CD14-positive monocyte (primary cell): ENCODE measurements around the gene NPEPPS. TPM values are rescaled to one million over a fixed set of nuclear protein-coding genes. Genes with fewer than 3 reads are reported as not detected.

Experiments used
- DNase-seq, 3 donors: peaks; one replicate each; pipeline ENCODE4 v3.0.0-alpha.2; 2011 to 2022
- H2AFZ ChIP-seq: 2 replicates; pipeline ENCODE4 v1.6.0; 2012; ENCODE audit warnings: mild to moderate bottlenecking, low read depth, low read length, inconsistent platforms; ENCODE audit not compliant: insufficient read depth, poor library complexity, severe bottlenecking
- H3K27ac ChIP-seq, 2 donors: 1 replicate in 1 of 2; 2 replicates in 1 of 2; pipeline ENCODE4 v1.5.1; 2012 to 2013; ENCODE audit warnings: low read length in 2 of 2, control low read depth in 1 of 2, inconsistent platforms in 1 of 2, low read depth in 1 of 2, mild to moderate bottlenecking in 1 of 2
- H3K27me3 ChIP-seq, 2 donors: one replicate each; pipeline versions ENCODE4 v1.6.0 to v1.6.1; 2011 to 2013; ENCODE audit warnings: low read length in 2 of 2; ENCODE audit not compliant: control insufficient read depth in 2 of 2, insufficient read depth in 2 of 2
- H3K36me3 ChIP-seq, 2 donors: replicated peaks in 1 of 2; 1 replicate in 1 of 2; 2 replicates in 1 of 2; pipeline versions ENCODE4 v1.5.1 to v1.6.1; 2012 to 2013; ENCODE audit warnings: low read length in 2 of 2, control low read depth in 1 of 2, inconsistent platforms in 1 of 2, mild to moderate bottlenecking in 1 of 2; ENCODE audit not compliant: insufficient read depth in 2 of 2, control insufficient read depth in 1 of 2
- H3K4me1 ChIP-seq, 2 donors: 1 replicate in 1 of 2; 2 replicates in 1 of 2; pipeline versions ENCODE4 v1.5.1 to v1.6.1; 2012 to 2013; ENCODE audit warnings: low read length in 2 of 2, control low read depth in 1 of 2, inconsistent platforms in 1 of 2, mild to moderate bottlenecking in 1 of 2, moderate library complexity in 1 of 2; ENCODE audit not compliant: insufficient read depth in 2 of 2, control insufficient read depth in 1 of 2
- H3K4me2 ChIP-seq: replicated peaks from 2 replicates; pipeline ENCODE3; 2012; ENCODE audit warnings: low read length, moderate library complexity, mild to moderate bottlenecking; ENCODE audit not compliant: poor library complexity, severe bottlenecking; ENCODE audit errors: extremely low read depth
- H3K4me3 ChIP-seq, 3 experiments: fragments of 200-600 bp in 1 of 3; sonication (generic) in 1 of 3; replicated peaks in 1 of 3; 1 replicate in 2 of 3; 2 replicates in 1 of 3; pipeline ENCODE4 v1.5.1; 2011 to 2013; ENCODE audit warnings: low read length in 3 of 3, mild to moderate bottlenecking in 3 of 3, control low read depth in 2 of 3, low read depth in 2 of 3, inconsistent platforms in 1 of 3, moderate library complexity in 1 of 3
- H3K79me2 ChIP-seq: 2 replicates; pipeline ENCODE4 v1.6.0; 2012; ENCODE audit warnings: mild to moderate bottlenecking, control low read depth, inconsistent platforms, low read length, moderate library complexity; ENCODE audit not compliant: insufficient read depth
- H3K9ac ChIP-seq: 2 replicates; pipeline ENCODE4 v1.6.0; 2017; ENCODE audit warnings: low read length, mild to moderate bottlenecking; ENCODE audit not compliant: insufficient read depth, poor library complexity, severe bottlenecking
- H3K9me3 ChIP-seq, 2 donors: replicated peaks in 1 of 2; 1 replicate in 1 of 2; 2 replicates in 1 of 2; pipeline versions ENCODE4 v1.5.1 to v1.6.1; 2012 to 2013; ENCODE audit warnings: low read length in 2 of 2, control low read depth in 1 of 2; ENCODE audit not compliant: control insufficient read depth in 1 of 2, insufficient read depth in 1 of 2
- H4K20me1 ChIP-seq: 2 replicates; pipeline ENCODE4 v1.6.0; 2012; ENCODE audit warnings: mild to moderate bottlenecking, low read length, control low read depth, moderate library complexity; ENCODE audit not compliant: insufficient read depth
- H3K27ac Mint-ChIP-seq, 7 donors: one replicate each; pipeline ENCODE4 v1.8.0; 2020; ENCODE audit warnings: mild to moderate bottlenecking in 7 of 7, mixed read lengths in 7 of 7, moderate library complexity in 6 of 7, inconsistent platforms in 2 of 7
- H3K27me3 Mint-ChIP-seq, 3 donors: one replicate each; pipeline ENCODE4 v1.8.0; 2021 to 2022; ENCODE audit warnings: low read depth in 3 of 3, mild to moderate bottlenecking in 3 of 3, mixed read lengths in 3 of 3, moderate library complexity in 3 of 3, inconsistent platforms in 1 of 3
- H3K36me3 Mint-ChIP-seq, 2 donors: one replicate each; pipeline ENCODE4 v1.8.0; 2020; ENCODE audit warnings: mixed read lengths in 2 of 2, inconsistent platforms in 1 of 2, mild to moderate bottlenecking in 1 of 2
- H3K4me1 Mint-ChIP-seq: one replicate; pipeline ENCODE4 v1.8.0; 2020; ENCODE audit warnings: mild to moderate bottlenecking, mixed read lengths
- H3K4me3 Mint-ChIP-seq, 2 donors: one replicate each; pipeline ENCODE4 v1.8.0; 2020; ENCODE audit warnings: mild to moderate bottlenecking in 2 of 2, mixed read lengths in 2 of 2, moderate library complexity in 1 of 2
- H3K9me3 Mint-ChIP-seq, 7 donors: one replicate each; pipeline ENCODE4 v1.8.0; 2020 to 2022; ENCODE audit warnings: mixed read lengths in 7 of 7, mild to moderate bottlenecking in 6 of 7, moderate library complexity in 6 of 7, inconsistent platforms in 2 of 7
- CTCF ChIP-seq: fragments of 200-600 bp; IDR thresholded peaks from one replicate; pipeline ENCODE4 v1.8.0; 2022; ENCODE audit warnings: antibody characterized with exemption, mild to moderate bottlenecking
- WGBS: methylation state at CpG from one replicate; pipeline ENCODE4 v1.1.5; 2013; ENCODE audit warnings: missing lambda C conversion rate; ENCODE audit not compliant: insufficient coverage; 5-methylcytosine and 5-hydroxymethylcytosine counted together
- intact Hi-C, 2 donors: fragments of 100-400 bp; cut with micrococcal nuclease; formaldehyde crosslinking; loops; one replicate each; pipeline versions ENCODE4 v1.15.0 to v1.15.1; 2023
- polyA plus RNA-seq, 3 donors: library from polyadenylated mRNA; depleted of rRNA in 1 of 3; unstranded in 2 of 3; stranded (reverse) in 1 of 3; fragments of 300-500 nt in 2 of 3; fragments of >200 nt in 1 of 3; fragmentation: Illumina TruSeq in 2 of 3; gene quantifications; 1 replicate in 2 of 3; 2 replicates in 1 of 3; pipeline ENCODE4 v1.2.3, GENCODE V29; 2012 to 2021

The NPEPPS gene
- polyA plus RNA-seq, 3 donors: 38.3 to 80.1 (median 53.1) TPM

DNA sequence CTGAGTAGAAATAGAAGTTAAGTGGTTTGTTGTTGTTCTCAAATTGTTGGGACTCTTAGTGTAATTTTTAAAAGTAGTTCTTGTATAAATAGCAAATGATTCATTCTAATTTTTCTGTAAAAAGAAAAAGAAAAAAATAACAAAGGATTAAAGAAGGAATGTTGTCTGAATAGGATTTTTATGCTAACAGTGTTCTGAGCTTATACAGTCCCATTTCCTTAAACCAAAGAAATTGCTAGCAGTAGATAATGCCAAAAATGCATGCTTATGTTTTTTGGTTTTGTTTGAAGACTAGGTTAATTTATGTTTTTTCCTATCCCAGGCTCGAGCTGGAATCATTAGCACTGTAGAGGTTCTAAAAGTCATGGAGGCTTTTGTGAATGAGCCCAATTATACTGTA is 74.1 kb downstream of the NPEPPS start:
- no peak for TF ChIP-seq CTCF
- peaks cover 75 to 96% of the 10 kb centered on the region in 2 donors for H3K36me3 ChIP-seq
- no peaks in the 10 kb centered on the region for H3K4me1 ChIP-seq
- no peak overlapping the region for H3K27ac Mint-ChIP-seq
- intact Hi-C loops: no loop called here
- no peaks in the 10 kb centered on the region for H3K79me2 ChIP-seq
- no peaks in the 10 kb centered on the region for H3K27me3 ChIP-seq
- no CpG with 5 or more reads among the region's 1 CpG for WGBS
- H3K4me3 Mint-ChIP-seq: no peak overlapping the region
- H3K9me3 Mint-ChIP-seq: no peaks in the 10 kb centered on the region
- H3K4me3 ChIP-seq: no peak overlapping the region
- H3K4me1 Mint-ChIP-seq: peaks cover 1% of the 10 kb centered on the region
- no peak overlapping the region for H3K27ac ChIP-seq
- H3K36me3 Mint-ChIP-seq: peaks cover 74 to 91% of the 10 kb centered on the region in 2 donors
- H4K20me1 ChIP-seq: no peaks in the 10 kb centered on the region
- no peaks in the 10 kb centered on the region for H3K9me3 ChIP-seq
- H3K4me2 ChIP-seq: no peak overlapping the region
- DNase-seq: no peak
- no peak overlapping the region for H2AFZ ChIP-seq
- H3K9ac ChIP-seq: no peak overlapping the region
- no peaks in the 10 kb centered on the region for H3K27me3 Mint-ChIP-seq

GRCh38 chr17:47607481-47607880 is 76.6 kb downstream of the NPEPPS start:
- DNase-seq: no peak
- H3K36me3 Mint-ChIP-seq: peaks cover 63 to 76% of the 10 kb centered on the region in 2 donors
- Histone ChIP-seq H3K36me3 (peaks cover 59 to 93% of the 10 kb centered on the region in 2 donors), H4K20me1 (peaks cover 4% of the 10 kb centered on the region), H3K9me3 (no peaks in the 10 kb centered on the region), H3K9ac (no peak overlapping the region), H3K27me3 (no peaks in the 10 kb centered on the region), H3K79me2 (no peaks in the 10 kb centered on the region), H3K4me3 (no peak overlapping the region), H3K4me1 (no peaks in the 10 kb centered on the region), H3K4me2 (no peak overlapping the region), H2AFZ (no peak overlapping the region), H3K27ac (no peak overlapping the region)
- TF ChIP-seq CTCF: no peak
- 95% methylated on average over 2 of the region's 3 CpGs for WGBS
- no peaks in the 10 kb centered on the region for H3K27me3 Mint-ChIP-seq
- H3K4me1 Mint-ChIP-seq: peaks cover 1% of the 10 kb centered on the region
- H3K27ac Mint-ChIP-seq: peak overlapping the region in 1 of 7 donors; percentile 20
- no peak overlapping the region for H3K4me3 Mint-ChIP-seq
- intact Hi-C loops: no loop called here
- no peaks in the 10 kb centered on the region for H3K9me3 Mint-ChIP-seq
